Astrocyte (in vitro differentiated cells and primary cell): ENCODE measurements around the gene SHANK1. TPM values are rescaled to one million over a fixed set of nuclear protein-coding genes. Genes with fewer than 3 reads are reported as not detected.

ENCODE experiments used
- DNase-seq: peaks from one replicate; pipeline ENCODE4 v3.0.0-alpha.2; 2010; ENCODE audit warnings: low read depth
- FAIRE-seq: peaks from 2 replicates; lab custom pipeline; 2011; peaks lifted over from hg19 to GRCh38; lab: Jason Lieb, UNC
- H2AFZ ChIP-seq: 2 replicates; pipeline ENCODE4 v1.6.0; 2012; ENCODE audit warnings: low read depth, low read length, inconsistent platforms
- H3K27ac ChIP-seq: 2 replicates; pipeline ENCODE4 v1.5.1; 2011; ENCODE audit warnings: low read depth, low read length, inconsistent platforms
- H3K27me3 ChIP-seq: 2 replicates; pipeline ENCODE4 v1.6.0; 2011; ENCODE audit warnings: low read length, inconsistent platforms; ENCODE audit not compliant: insufficient read depth
- H3K36me3 ChIP-seq: 2 replicates; pipeline ENCODE4 v1.5.1; 2011; ENCODE audit warnings: low read length, inconsistent platforms; ENCODE audit not compliant: insufficient read depth
- H3K4me1 ChIP-seq: 2 replicates; pipeline ENCODE4 v1.5.1; 2011; ENCODE audit warnings: low read length, inconsistent platforms; ENCODE audit not compliant: insufficient read depth
- H3K4me2 ChIP-seq: 2 replicates; pipeline ENCODE4 v1.6.0; 2012; ENCODE audit warnings: low read length, inconsistent platforms
- H3K4me3 ChIP-seq: 2 replicates; pipeline ENCODE4 v1.5.1; 2011; ENCODE audit warnings: low read depth, mild to moderate bottlenecking, low read length, inconsistent platforms; ENCODE audit not compliant: insufficient read depth
- H3K79me2 ChIP-seq: 2 replicates; pipeline ENCODE4 v1.6.0; 2012; ENCODE audit warnings: mild to moderate bottlenecking, low read length, inconsistent platforms; ENCODE audit not compliant: insufficient read depth
- H3K9ac ChIP-seq: 2 replicates; pipeline ENCODE4 v1.6.0; 2012; ENCODE audit warnings: mild to moderate bottlenecking, low read length, inconsistent platforms
- H3K9me3 ChIP-seq: 2 replicates; pipeline ENCODE4 v1.5.1; 2012; ENCODE audit warnings: low read depth, mild to moderate bottlenecking, low read length, inconsistent platforms; ENCODE audit not compliant: insufficient read depth
- H4K20me1 ChIP-seq: 2 replicates; pipeline ENCODE4 v1.6.0; 2012; ENCODE audit warnings: low read length, inconsistent platforms; ENCODE audit not compliant: insufficient read depth
- H3K27ac Mint-ChIP-seq: one replicate; pipeline ENCODE4 v1.8.0; 2021; ENCODE audit warnings: mild to moderate bottlenecking, mixed read lengths; ENCODE audit not compliant: unreplicated experiment
- H3K27me3 Mint-ChIP-seq: one replicate; pipeline ENCODE4 v1.8.0; 2021; ENCODE audit warnings: low read depth, mixed read lengths; ENCODE audit not compliant: unreplicated experiment
- H3K36me3 Mint-ChIP-seq: one replicate; pipeline ENCODE4 v1.8.0; 2021; ENCODE audit warnings: low read depth, mixed read lengths; ENCODE audit not compliant: unreplicated experiment
- H3K4me1 Mint-ChIP-seq: one replicate; pipeline ENCODE4 v1.8.0; 2021; ENCODE audit warnings: low read depth, mixed read lengths; ENCODE audit not compliant: unreplicated experiment
- H3K4me3 Mint-ChIP-seq: one replicate; pipeline ENCODE4 v1.8.0; 2021; ENCODE audit warnings: mild to moderate bottlenecking, moderate library complexity, mixed read lengths; ENCODE audit not compliant: unreplicated experiment
- H3K9me3 Mint-ChIP-seq: one replicate; pipeline ENCODE4 v1.8.0; 2021; ENCODE audit warnings: mild to moderate bottlenecking, mixed read lengths; ENCODE audit not compliant: unreplicated experiment
- CTCF ChIP-seq: IDR thresholded peaks from 2 replicates; pipeline ENCODE4 v1.5.1; 2011; ENCODE audit warnings: low read depth, mild to moderate bottlenecking, inconsistent platforms, low read length, moderate library complexity; ENCODE audit not compliant: insufficient read depth
- EZH2 ChIP-seq: IDR thresholded peaks from 2 replicates; pipeline ENCODE4 v1.6.1; 2012; ENCODE audit warnings: mild to moderate bottlenecking, low read length, inconsistent platforms; ENCODE audit not compliant: insufficient read depth
- total RNA-seq: library from RNA; stranded (reverse); gene quantifications from 2 replicates; pipeline ENCODE4 v1.2.1, GENCODE V29; 2021

The SHANK1 gene
- total RNA-seq, 1 donor from 2014 or later = not detected

GRCh38 chr19:50636317-50637085 lies 83.1 kb downstream of the SHANK1 start:
- no peaks in the 10 kb centered on the region for H3K27me3 Mint-ChIP-seq
- Histone ChIP-seq H3K36me3 (no peaks in the 10 kb centered on the region), H3K4me2 (no peak overlapping the region), H3K79me2 (no peaks in the 10 kb centered on the region), H3K4me3 (no peak overlapping the region), H2AFZ (no peak overlapping the region), H3K4me1 (no peaks in the 10 kb centered on the region), H3K9ac (no peak overlapping the region), H3K9me3 (peaks cover 4% of the 10 kb centered on the region), H4K20me1 (no peaks in the 10 kb centered on the region), H3K27ac (no peak overlapping the region), H3K27me3 (peaks cover 7% of the 10 kb centered on the region)
- TF ChIP-seq CTCF = no peak
- TF ChIP-seq EZH2 = no peak
- peaks cover 32% of the 10 kb centered on the region for H3K9me3 Mint-ChIP-seq
- H3K4me3 Mint-ChIP-seq = no peak overlapping the region
- no peak overlapping the region for H3K27ac Mint-ChIP-seq
- H3K36me3 Mint-ChIP-seq = no peaks in the 10 kb centered on the region
- H3K4me1 Mint-ChIP-seq = no peaks in the 10 kb centered on the region
- FAIRE-seq = no peak
- no peak for DNase-seq

- H4K20me1 ChIP-seq = no peaks in the 10 kb centered on the region
- TF ChIP-seq EZH2 (no peak), CTCF (no peak)
- no peak overlapping the region for H3K27ac ChIP-seq
- no peak overlapping the region for H3K4me3 ChIP-seq
- no peak for FAIRE-seq
- peaks cover 7% of the 10 kb centered on the region for H3K27me3 ChIP-seq
- Mint-ChIP-seq H3K4me1 (no peaks in the 10 kb centered on the region), H3K27ac (no peak overlapping the region), H3K27me3 (no peaks in the 10 kb centered on the region), H3K4me3 (no peak overlapping the region), H3K36me3 (no peaks in the 10 kb centered on the region), H3K9me3 (peaks cover 33% of the 10 kb centered on the region)
- H3K79me2 ChIP-seq = no peaks in the 10 kb centered on the region
- H3K9ac ChIP-seq = no peak overlapping the region
- DNase-seq = no peak
- H3K4me1 ChIP-seq = no peaks in the 10 kb centered on the region
- H3K4me2 ChIP-seq = no peak overlapping the region
- H2AFZ ChIP-seq = no peak overlapping the region
- H3K36me3 ChIP-seq = no peaks in the 10 kb centered on the region
- peaks cover 4% of the 10 kb centered on the region for H3K9me3 ChIP-seq
Observed at GRCh38 chr19:50633973-50634372, 85.6 kb downstream of the SHANK1 start.

GRCh38 chr19:50633359-50633758 lies 86.2 kb downstream of the SHANK1 start:
- no peaks in the 10 kb centered on the region for H4K20me1 ChIP-seq
- H2AFZ ChIP-seq = no peak overlapping the region
- Mint-ChIP-seq H3K4me3 (no peak overlapping the region), H3K4me1 (no peaks in the 10 kb centered on the region), H3K27me3 (no peaks in the 10 kb centered on the region), H3K27ac (no peak overlapping the region), H3K36me3 (no peaks in the 10 kb centered on the region), H3K9me3 (peaks cover 32% of the 10 kb centered on the region)
- H3K27me3 ChIP-seq = peaks cover 1% of the 10 kb centered on the region
- H3K9me3 ChIP-seq = peaks cover 4% of the 10 kb centered on the region
- no peaks in the 10 kb centered on the region for H3K36me3 ChIP-seq
- DNase-seq (no peak), FAIRE-seq (no peak)
- no peak overlapping the region for H3K4me3 ChIP-seq
- H3K9ac ChIP-seq = no peak overlapping the region
- H3K4me2 ChIP-seq = no peak overlapping the region
- TF ChIP-seq CTCF = no peak
- TF ChIP-seq EZH2 = no peak
- H3K4me1 ChIP-seq = no peaks in the 10 kb centered on the region
- no peak overlapping the region for H3K27ac ChIP-seq
- no peaks in the 10 kb centered on the region for H3K79me2 ChIP-seq
